ENCODE data around the gene TNC.

Gene TNC

DNA sequence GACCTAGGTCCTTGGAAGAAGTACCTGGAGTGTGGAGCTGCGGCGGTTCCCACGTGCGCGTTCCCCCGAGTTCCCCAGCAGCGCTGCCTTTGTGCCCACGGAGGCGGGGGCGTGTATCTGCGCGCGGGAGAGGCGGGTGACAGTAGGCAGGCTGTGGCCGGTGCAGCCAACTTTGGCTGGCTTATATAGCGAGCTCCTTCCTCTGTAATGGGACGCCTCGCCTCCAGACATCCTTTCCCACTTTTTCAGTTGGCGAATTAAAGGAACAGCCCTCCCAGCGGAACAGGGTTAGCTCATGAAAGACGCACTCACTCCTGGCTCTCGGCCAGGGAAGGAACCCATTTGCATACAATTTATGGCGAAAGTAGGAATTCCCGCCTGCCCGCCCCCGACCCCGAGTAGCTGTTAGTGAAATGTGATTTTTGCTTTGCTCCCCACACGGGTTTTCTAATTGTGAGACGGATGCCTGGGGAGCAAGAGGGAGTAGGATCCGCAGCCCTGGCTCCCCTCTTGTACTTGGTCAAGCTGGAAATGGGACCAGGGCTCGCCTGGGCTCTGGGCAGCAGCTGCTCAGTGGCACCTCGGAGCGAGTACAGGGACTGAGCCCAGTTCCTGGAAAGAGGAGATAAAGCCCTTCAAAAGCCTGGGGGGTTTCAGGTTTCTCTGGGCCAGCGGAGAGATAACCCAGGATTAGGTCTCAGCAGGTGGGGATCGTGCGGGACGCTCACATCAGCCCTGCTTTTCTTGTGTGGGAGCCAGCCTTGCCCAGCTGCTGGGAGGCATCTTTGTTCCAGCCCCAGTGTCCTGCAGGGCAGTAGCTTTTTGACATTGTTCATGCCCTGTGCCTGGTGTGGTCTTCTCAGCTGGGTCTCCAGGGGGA lies at the start of gene TNC:
TNC (minus strand) TSS at position 159 of the 880 bp plus-strand sequence. CDS start 27,139 bp downstream, outside the sequence.
- DNase-seq (no peak), ATAC-seq (no peak)

DNA sequence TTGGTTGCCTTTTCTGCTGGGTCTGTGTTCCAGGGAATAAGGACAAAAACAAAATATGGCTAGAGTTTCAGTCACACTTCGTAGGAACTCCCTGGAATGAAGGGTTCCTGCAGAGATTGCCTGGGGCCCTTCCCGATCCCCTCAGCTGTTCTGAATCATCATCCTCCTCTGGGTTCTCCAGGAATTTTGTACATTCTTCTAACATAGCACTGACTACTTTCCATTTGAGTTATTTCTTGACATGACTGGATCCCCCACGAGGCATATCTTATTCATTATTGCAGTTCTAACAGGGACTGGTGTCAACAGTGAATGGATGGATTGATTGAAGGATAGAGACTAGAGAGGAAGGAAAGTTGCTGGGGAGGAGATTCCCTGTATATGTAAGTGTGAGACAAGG lies 49.2 kb upstream of the TNC start:
- ATAC-seq (no peak), DNase-seq (no peak)

DNA sequence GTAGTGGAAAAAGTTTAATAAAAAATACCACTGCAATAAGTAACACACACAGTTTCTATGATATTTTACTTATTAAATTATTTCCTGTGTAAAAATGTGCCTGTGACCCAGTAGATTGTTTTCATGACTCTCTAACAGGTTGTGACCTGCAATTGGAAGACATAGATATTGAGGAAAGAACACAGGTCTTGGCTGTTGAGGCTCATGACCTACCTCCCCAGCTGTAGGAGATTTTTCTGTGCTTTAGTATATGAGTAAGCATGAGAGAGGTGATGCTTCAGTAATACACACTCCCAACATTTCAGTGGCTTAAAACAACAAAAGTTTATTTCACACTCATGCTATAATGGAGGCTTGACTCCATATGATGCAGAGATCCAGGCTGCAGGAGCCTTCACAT lies 47.3 kb upstream of the TNC start:
- DNase-seq (no peak), ATAC-seq (no peak)

DNA sequence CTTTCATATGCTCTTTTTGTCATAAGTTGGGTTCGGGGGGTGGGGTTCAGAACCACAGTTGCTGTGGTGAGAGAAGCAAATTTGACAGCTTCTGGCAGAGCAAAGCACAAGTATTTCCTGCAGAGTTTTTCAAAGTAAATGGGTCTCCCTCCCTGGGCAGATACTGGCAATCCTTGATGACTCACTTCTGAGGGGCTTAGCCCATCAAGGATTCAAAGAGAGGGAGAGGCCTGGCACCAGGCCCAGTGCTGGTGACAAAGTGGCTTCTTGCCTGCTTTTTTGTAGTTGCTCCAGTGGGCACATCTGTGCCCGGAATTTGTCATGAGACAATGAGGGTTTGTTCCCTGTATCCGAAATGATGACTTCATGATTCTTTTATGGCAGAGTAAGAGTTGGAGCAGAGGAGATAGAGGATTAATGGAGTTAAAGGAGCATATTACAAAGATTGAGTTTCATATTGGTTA lies 46.6 kb upstream of the TNC start:
- DNase-seq (no peak), ATAC-seq (no peak)

DNA sequence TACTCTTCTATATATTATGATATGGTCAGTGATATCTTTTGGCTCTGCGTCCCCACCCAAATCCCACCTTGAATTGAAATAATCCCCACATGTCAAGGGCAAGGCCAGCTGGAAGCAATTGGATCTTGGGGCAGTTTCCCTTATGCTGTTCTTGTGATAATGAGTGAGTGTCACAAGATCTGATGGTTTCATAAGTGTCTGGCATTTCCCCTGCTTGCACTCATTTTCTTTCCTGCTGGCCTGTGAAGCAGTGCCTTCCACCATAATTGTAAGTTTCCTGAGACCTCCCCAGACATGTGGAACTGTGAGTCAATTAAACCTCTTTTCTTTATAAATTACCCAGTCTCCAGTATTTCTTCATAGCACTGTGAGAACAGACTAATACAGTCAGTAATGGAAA lies 45.0 kb upstream of the TNC start:
- ATAC-seq (no peak), DNase-seq (no peak)

DNA sequence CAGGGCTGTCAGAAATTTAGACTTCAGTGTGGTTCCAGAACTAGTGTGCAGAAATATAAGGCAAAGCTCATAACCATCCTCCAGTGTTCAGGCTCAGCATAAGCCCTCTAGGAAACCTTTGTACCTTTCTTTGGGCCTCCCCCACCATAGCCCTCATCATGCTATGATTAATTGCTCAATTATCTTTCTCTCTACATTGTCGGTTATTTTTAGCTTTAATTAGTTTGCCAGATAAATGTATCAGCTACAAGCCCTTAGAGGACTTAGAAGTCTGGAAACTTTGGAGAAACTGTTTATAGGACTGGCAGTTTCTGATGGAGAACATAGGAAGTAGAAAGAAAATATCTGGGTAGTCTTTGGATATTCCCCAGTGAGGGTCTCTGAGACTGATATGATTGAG lies 43.5 kb upstream of the TNC start:
- ATAC-seq, result no peak
- no peak for DNase-seq

DNA sequence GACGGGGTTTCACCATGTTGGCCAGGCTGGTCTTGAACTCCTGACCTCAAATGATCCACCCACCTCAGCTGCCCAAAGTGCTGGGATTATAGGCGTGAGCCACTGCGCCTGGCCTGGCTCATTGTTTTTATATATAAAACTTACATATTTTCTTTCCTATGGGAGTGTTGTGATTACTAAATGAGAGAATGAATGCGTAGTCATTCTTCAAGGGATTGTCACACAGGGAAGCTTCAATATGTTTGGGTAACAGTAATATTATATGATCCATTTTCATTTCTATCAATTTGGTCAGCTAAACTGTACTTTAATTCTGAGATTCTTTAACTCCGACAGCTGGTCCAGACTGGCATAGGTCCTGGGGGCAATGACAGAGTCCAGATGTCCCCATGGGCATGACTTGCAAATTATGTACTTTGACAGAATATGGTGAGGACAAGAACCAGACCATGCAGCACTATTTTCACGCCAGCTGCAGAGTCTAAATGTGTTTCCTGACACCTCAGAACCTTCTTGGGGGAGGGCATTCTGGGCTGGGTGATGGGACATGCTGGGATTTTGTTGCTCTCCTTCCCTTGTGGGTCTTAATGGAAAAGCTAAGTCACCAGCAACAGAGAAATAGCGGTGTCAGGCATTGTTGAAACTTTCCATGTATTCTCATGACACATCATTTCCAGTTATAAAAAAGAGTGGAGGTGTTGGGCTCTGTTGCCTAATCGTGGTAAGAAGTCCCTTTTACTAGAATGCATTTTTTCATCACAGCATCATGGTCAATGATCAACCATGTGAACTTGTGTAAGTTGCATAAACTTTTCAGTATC lies 40.9 kb upstream of the TNC start:
- DNase-seq (peak; percentile 3), ATAC-seq (peak; percentile 46)

DNA sequence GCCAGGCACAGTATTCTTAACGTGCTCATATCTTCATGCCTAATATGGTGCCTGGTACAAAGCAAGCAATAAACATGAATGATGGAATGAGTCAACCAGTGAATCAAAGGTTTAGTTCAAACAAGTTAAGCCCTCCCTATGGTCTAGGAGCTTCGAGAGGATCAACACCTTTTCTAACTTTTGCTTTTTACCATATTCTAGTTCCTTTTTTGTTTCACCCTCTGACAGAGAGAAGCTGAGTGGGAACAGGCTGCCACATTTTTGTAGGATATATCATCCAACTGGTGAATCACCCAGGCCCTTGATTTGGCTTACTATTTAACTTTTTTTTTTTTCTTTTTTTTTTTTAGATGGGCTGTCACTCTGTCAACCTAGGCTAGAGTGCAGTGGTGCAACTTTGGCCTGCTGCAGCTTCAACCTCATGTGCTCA lies 39.3 kb upstream of the TNC start:
- DNase-seq, result no peak
- ATAC-seq, result no peak

DNA sequence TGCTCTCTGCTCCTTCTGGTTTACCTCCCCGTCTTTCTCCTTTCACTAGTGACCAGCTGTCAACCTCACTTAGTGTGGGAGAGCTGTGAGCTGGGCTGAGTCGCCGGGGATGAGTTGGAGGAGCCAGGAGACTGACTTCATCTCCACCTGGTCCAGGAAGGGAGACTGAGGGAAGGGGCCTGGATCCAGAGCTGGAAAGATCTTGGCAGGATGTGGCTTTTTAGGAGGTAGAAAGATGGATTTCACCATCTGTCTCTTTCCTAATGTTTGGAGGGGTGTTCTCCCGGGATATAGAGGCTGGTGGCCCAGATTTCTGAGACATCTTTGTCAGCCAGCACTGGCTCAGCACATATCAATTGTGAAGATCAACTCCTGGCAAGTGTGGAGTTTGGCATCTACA lies 37.1 kb upstream of the TNC start:
- ATAC-seq, result no peak
- no peak for DNase-seq

DNA sequence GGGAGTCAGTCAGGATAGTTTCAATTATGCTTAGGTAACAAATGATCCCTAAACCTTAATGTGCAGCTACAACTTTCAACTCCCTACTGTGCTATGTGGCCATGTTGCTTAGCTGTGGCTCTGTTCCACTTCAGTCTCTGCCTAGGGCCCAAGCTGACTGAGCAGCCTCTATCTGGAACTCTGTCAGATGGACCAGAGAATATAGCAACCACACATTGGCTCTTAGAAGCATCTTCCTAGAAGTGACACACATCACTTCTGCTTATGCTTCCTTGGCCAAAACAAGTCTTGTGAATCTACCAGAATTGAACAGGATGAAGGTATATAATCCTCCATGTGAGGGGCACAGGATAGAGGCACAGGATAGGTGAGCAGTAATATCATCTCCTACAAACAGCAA lies 36.7 kb upstream of the TNC start:
- no peak for DNase-seq

DNA sequence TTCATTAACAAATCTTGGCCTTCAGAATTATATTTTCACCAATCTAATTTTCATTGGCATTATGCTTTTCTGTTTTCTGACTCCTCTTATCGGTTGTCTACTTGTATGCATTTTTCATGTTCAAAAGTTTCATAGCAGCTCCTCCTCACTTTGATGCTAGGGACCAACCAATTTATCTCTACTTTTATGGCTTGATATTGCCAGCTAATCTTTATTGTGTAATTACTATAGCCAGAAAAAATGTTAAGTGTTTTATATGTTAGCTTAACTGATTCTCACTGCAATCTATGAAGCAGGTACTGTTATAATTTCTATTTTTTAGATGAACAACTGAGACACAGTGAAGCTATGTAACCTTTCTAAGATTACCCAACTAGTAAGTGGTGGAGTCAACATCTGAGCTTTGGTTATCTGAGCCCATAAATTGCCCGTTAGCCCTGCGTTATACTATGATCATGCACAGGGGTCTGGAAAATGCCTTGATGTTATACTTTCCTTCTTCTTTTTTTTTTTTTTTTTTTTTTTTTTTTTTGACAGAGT lies 34.4 kb upstream of the TNC start:
- DNase-seq (no peak), ATAC-seq (no peak)

More for the DNA sequence above, 36.7 kb upstream of the TNC start:
- ATAC-seq, result no peak

DNA sequence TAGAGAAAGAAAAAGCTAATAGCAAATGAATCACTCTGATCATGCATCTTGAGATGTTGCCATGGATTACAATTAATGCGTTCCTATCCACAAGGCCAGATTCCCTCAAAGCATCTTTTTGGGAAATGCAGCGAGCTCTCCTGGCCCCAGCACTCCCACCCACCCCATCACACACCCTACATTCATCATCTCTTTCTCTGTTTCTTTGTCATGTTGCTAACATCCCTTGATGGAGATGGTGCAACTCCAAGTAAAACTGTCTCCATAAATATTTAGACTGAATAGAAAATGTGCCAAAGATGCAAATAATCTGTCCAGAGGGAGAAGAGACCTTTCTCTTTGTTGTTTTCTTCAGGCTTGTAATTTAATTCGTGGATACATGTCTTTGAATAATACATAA lies 30.8 kb upstream of the TNC start:
- no peak for ATAC-seq
- no peak for DNase-seq

DNA sequence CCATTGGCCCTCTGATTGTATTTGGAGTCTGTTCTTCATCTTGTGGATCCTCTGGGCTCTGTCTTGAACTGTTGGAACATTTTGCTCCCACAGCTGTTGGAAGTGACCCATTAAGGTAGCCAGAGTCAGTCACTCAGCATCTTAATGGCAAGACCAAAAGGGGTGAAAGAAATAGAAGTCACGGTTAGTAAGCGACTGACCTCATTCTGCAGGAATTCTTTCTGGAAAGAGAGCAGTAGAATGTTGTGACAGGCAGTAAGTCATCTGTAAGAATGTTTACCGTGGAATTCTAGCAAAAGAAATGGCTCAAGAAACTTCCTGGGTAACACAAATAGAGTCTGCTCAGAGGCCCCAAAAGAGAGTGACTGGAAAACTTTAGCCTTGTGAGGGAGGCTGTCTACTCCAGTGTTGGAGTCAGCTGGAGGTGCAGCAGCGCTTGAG lies 28.6 kb upstream of the TNC start:
- DNase-seq (no peak), ATAC-seq (no peak)

DNA sequence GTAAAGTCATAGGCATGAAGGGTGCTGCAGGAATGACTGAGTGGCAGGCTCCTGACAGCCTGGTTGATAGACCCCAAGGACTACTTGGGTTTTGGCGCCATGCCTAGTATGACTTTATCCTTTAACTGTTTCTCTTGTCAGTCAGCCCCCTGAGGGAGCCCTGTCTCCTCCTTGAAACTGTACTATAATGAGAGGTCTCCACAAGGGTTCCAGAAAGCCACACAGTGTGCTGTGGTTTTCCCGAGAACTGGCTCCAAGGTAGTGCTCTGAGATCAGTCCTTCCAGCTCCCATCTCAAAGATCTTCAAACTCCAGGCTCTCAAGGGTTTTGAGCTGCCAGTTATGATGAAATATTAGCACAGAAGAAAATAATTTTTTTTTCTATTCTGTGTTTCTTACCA lies 26.7 kb upstream of the TNC start:
- no peak for DNase-seq
- no peak for ATAC-seq

DNA sequence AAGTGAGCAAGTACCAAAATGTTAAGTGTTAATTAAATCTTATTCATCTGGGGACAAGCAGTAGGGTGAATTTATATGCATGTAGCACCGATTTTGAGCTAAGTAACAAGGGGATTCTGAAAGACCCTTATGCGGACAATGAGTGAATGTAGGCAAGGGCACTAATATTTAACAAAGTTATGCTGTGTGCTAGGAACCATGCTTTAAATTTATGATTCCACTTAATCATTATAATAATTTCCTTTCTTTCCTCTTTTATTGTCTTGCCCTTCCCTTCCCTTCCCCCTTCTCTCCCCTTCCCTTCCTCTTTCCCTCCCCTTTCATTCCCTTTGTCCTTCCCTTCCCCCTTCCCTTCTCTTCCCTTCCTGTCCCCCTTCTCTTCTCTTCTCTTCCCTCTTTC lies 25.7 kb upstream of the TNC start:
- DNase-seq (no peak), ATAC-seq (no peak)

DNA sequence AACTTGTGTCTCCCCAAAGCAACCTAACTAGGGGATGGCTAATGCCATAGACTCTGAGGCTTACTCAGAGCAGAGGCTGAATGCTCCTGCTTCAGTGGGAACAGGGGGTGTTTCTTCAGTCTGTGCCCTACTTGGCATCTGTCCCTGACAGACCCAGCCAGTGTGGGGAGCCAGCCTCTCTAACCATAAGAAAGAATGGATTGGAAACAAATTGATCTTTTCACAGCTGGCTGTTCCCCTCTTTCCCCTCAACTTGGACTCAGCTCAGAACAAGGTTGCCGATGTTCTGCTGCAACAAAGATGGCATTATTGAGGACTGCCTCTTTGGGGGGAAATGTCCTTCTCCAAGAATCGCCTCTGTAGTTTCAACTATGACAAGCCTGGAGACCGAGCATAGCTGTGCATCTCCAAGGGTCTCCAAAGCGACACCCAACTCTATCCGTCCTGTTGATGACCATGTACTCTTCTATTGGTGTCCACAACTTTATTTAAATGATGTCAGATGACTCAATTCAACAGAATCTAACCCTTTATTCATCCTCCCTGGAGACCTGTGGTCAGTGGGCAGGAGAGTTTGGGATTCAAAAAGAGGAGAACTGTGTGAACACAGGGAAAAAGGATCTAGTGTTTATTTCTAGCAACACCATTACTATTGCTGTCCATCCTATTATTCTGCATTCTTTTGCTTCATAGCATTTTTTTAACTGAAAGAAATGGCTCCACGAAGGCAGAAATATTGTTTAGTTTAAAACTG lies 24.7 kb upstream of the TNC start:
- ATAC-seq, result no peak
- DNase-seq, result no peak

DNA sequence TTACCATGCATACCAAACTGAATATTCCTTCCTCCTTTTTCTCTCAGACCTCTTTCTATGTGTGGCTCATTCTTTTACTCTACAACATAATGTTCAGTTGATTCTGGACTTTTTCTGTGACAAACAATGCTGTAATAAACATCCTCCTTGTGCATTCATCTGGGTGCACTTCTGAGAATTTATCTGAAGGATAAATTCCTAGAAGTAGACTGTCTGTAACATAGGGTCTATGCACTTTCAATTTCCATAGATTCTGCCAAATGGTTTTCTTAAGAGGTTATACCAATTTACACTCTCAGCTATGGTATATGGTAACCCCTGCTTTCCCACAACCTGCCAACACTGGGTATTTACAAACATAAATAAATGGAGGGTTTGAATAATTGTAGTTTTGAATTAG lies 24.1 kb upstream of the TNC start:
- ATAC-seq, result no peak

DNA sequence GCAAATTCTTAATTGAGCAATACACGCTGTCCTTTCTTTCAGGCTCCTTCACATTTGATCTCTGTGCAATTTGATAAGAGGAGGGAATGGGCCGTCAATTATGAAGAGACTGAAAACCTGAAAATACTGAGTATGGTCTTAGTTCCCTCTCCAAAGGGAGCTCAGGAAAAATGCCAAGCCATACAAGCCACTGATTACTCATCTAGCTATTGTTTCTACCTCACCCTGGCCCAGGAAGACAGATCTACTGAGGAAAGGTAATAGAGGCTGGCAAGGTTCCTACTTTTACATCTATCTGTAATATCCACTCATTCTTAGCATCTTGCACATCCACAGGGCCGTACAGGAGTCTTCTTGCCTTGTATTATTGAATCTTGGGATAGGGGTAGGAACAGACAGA lies 23.7 kb upstream of the TNC start:
- no peak for DNase-seq

More for the DNA sequence above, 24.1 kb upstream of the TNC start:
- no peak for DNase-seq

DNA sequence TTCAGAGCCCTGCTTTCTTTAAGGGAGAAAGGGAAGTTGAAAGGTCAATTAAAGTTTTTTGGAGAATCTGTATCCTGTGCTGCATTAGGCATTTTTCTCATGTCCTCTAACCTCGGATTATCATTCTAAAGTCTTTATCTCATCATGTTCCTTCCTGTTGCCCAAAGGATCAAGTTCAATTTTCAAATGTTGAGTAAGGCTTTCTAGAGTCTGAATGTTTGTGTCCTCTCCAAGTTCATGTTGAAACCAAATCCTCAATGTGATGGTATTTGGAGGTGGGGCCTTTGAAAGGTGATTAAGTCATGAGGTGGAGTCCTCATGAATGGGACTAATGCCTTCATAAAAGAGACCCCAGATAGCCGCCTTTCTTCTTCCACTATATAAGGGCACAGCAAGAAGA lies 20.2 kb upstream of the TNC start:
- DNase-seq, result no peak

More for the DNA sequence above, 23.7 kb upstream of the TNC start:
- ATAC-seq, result no peak

DNA sequence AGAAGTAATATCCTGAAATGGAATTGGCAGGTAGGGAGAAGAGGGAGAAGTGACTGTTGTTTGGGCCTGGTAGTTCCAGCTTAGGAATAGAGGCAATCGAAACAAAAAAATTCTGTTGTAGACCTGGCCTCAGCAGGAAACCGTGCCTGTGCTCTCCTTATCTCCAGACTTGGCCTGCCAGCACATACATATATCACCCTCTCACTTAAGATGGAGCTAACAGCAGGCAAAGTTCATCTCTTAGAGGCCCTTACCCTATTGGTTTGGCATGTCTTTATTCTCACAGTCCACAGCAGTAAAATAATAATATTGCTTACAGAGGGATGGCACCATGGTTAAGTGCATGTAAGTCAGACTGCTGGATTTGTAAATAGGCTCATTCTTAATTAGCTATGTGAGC lies 19.6 kb upstream of the TNC start:
- DNase-seq (no peak), ATAC-seq (no peak)

More for the DNA sequence above, 20.2 kb upstream of the TNC start:
- no peak for ATAC-seq

DNA sequence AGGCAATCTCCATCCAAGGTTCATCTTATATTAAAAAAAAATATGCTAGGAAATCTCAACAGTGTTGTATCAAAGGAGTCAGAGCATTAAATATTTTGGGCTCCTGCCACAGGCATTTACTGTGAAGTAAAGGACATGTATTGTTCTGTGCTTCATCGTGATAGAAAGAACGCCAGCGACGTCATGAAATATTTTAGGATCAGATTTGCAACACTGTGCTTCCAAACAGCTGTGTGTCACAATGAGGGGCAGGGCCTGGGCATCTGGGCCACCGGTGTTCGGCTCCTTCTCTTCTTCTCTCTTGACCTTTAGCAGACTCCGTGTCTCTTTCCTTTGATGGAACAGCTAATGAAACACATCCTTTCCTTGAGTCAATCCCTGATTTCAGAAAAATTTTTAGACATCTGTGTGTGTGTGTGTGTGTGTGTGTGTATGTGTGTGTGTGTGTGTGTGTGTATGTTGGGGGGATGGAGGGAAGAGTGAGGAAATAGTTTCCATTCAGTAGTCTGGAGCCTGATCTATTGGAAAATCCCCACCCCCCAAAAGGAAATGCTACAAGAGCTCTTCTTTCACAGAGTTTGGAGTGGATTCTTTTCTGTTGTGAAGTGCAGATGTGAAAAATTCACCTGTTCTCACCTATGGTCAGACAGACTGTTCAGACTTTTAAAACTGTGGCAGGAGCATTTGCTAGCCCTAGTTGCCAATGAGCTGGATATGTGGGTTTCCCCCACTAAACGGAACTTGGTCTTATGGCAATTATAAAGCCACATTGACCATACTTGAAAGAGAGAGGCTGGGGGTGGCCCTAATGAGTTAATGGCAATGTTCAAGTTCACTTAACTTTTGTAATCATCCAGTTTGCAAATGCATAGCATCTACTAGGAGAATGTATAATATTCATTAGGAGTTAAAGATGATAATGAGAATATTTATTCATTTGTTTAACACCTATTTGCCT lies 18.1 kb upstream of the TNC start:
- ATAC-seq (no peak), DNase-seq (no peak)

Measured in stimulated activated naive CD8-positive, alpha-beta T cell treated with anti-CD3 and anti-CD28 coated beads, Interleukin-15, Interleukin-2, amounts not matched to agents 100 U/mL and 50 U/mL, for 24 hours (primary cell).